HG03066 (cell line): ENCODE data around the gene TRIO.

Experiments used
- ATAC-seq: cut with Tn5 transposase; IDR thresholded peaks from one replicate; pipeline ENCODE4 v1.9.1; 2021; ENCODE audit warnings: low read depth; ENCODE audit not compliant: unreplicated experiment

Gene TRIO

GRCh38 chr5:14310901-14311300 lies 167.8 kb downstream of the TRIO start:
- no peak for ATAC-seq

DNA sequence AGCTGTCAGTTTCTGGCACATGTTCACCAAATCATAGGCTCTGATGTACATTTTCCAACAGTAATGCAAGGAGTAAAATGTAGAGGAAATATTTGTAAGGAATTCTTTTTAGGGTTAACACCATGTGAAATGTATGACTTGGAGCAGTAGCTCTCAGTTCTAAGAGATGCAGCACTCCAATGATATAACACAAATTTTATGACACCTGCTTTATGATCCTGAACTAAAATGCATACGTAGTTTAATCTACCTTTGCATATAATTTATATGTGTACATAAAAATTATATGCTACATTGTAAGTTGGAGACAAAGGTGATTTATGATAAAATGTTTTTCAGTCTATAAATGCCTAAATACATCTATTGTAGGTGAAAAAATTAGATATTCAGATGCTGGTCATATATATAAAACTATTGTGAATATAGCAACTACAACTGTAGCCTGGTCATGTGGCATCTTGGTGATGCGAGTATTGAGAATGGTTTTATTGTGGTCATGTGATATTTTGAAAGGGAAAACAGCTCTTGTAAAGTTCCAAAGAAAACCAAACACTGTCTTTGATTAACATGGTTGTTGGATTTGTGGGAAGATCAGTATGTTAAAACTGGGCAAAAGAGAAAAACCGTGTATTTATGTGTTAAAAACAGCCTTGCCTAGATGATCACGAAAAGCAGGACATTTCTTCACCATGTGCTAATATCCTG lies 171.0 kb downstream of the TRIO start:
- ATAC-seq: no peak

DNA sequence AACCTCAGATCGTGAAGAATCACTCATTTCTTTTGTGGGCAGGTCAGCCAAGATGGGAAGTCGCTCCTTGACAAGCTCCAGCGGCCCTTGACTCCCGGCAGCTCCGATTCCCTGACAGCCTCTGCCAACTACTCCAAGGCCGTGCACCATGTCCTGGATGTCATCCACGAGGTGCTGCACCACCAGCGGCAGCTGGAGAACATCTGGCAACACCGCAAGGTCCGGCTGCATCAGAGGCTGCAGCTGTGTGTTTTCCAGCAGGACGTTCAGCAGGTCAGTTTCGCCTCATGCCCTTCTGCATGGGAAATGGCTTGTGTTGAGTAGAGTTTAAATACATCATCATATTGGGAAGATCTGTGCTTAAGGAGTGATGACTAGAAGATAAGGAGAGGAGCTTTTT lies 173.3 kb downstream of the TRIO start:
- no peak for ATAC-seq

DNA sequence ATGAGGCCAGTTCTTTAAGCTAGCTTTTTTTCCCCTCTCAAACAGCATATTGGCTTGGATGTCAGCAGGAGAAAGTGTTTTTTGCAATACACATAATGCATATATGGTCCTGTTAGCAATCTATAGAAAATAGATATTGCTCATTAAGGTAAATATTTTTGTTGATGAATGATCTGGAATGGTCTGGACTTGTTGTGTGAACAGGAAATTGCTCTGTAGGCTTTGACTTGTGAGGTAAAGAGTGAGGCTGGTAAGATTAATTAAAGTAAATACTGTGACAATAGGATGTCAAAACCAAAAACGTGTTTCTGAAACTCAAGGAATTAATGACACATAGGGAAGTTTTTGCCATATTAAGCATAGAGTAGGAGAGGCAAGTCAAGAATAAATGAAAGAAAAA lies 176.0 kb downstream of the TRIO start:
- no peak for ATAC-seq

DNA sequence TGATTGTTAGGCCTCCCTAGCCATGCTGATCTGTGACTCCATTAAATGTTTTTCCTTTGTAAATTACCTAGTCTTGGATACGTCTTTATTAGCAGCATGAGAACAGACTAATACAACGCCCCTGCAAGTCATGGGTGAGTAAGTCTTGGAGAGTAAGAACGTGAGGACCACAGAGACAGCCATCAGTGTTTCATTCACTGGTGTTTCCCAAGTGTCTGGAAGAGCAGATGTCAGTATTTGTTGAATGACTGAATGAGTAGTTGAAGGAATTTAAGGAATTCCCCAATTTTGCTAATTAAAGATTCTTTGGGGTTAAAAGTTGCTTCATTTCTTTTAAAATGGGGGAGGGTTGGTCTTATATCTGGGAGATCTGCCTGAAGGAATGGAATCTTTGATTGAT lies 178.8 kb downstream of the TRIO start:
- ATAC-seq: no peak

GRCh38 chr5:14322437-14323187 lies 179.5 kb downstream of the TRIO start:
- ATAC-seq: no peak

- no peak for ATAC-seq
Measured at GRCh38 chr5:14323466-14323865, 180.3 kb downstream of the TRIO start.

DNA sequence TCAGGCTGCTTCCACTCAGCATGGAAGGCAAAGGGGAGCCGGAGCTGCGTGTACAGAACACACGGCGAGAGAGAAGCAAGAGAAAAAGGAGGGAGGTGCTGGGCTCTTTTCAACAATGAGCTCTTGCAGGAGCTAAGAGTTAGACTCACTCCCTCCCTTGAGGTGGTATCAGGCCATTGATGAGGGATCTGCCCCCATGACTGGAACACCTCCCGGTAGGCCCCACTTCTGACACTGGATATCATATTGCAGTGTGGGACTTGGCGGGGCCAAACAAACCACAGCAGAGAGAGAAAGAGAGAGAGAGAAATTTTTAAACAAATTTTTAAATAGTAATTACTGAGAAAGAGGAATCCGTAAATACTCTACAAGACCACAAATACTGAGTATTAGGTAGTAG lies 182.2 kb downstream of the TRIO start:
- ATAC-seq: no peak

DNA sequence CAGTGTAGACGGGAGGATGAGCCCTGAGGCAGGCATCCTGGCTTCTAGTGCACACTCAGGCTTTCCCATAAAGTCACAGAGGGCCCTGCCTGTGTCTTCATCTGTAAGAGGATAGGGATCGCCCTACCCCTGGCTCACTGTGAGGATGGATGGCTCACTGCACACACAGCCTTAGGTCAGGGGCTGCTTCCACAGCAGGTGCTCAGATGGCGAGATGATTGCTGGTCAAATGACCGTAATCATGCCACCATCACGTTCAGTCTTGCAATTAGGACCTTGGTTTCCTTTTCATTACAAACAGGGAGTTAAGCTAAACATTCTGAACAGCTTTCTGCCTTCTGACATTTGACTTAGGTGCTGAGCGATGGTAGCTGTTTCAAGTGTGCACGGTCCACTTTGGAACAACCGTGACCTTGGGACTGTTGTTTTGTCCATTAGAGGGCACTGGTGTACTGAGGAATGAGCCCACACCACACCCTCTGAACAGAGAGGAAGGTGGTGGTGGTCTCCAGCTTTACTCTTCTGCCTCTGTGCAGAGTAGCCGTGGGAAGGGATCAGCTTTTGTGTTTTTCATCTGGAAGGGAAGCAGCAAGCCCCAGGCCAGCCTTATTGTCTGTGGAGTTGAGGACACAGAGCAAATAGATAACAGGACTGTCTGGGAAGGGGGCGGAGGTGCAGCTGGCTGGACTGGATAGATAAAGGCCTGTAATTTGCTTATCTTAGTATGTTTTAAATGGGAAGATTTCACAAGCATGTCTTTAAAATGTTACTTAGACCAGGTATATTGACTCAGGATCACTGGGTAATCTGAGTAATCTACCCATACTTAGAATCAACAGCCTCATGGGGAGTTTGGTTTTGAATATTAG lies 183.1 kb downstream of the TRIO start:
- ATAC-seq: no peak

DNA sequence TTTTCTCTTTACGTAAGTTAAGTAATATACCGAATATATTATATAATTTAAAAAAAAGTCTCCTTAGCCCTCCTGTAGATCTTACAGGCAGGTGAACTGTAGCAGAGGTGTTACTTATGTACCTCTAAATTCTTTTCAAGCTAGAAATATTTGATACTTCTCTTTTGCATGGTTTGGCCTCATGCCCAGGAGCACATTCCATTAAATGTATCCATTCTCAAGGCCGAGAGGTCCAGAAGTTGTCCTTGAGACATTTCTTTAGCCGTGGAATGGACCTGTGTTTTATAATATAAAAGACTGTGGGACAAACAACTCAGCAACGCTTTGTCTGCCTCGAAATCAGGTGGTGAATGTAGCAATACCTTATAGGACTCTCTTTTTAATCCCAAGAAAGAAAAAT lies 184.5 kb downstream of the TRIO start:
- no peak for ATAC-seq

GRCh38 chr5:14328144-14328543 lies 185.0 kb downstream of the TRIO start:
- no peak for ATAC-seq

DNA sequence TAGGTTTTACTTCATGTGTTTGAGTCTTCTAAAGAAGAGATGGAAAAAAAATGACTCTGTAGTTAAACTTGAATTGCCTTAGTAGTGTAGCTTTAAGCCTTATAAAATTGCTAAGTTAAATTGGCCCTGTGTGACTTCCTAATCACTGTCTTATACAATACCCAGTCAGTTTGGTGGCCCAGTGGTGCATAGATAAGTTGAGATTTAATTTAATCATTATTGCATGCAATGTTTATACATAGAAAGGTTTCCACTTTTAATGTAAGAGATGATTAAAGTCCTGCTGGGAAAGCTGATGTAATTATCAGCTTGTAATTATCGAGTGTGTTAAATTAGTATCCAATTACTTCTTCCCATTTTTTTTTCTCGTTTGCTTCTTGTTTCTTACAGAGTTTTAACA lies 187.1 kb downstream of the TRIO start:
- ATAC-seq: no peak

- ATAC-seq: no peak
Measured at GRCh38 chr5:14330729-14331385, 187.7 kb downstream of the TRIO start.

DNA sequence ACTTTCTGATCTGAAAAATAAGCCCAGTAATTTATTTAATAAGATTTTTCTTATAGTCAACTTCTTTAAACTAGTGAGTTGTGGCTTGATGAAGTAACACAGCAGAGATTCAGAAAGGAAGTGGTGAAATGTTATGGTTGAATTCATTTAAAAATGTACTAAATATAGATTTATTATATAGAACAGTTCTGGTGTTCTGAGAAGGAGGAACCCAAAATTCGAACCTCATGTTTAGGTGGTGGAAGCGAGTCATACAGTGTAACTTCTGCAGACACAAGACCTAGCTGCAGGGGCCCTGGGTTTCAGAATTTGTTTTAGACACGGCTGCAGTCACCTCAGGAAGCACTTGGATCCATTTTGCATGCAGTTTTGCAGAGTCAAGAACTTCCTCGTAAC lies 188.2 kb downstream of the TRIO start:
- ATAC-seq: peak; percentile 79

- no peak for ATAC-seq
Measured at GRCh38 chr5:14332038-14332631, 189.0 kb downstream of the TRIO start.

DNA sequence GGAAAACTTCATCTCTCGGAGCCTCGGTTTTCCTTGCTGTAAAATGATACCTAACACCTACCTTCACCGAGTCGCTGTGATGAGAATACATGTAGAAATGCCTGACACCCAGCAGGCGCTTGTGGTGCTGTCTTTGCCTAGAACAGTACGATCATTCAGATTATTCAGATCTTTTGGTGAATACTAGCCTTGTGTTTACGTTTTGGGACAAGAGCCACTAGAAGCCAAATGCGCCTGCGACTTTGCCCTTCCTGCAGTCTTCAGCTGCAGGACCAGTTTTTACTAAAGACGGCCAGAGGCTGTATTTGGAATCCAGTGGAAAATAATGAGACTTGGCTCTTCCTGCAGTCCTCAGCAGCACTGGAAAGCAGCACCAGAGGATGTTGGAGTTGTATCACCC lies 189.6 kb downstream of the TRIO start:
- ATAC-seq: no peak

DNA sequence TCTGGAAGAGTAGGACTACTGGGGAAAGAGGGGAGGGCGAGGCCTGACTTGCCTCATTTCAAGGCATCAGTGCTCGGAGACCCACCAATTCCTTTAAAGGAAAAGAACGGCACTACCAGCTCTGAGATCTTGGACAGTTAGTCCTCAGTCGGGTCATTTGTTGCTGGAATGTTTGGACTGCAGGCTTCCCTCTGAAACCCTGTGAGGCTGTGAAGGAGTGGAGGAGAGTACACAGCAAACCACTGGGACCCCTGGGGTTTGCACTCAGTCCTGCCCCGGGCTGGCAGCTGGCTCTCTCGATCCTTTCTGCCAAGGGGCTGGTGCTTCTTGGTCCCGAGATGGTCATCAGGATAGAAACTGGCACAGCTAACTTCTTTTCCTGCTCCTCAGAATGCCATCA lies 194.5 kb downstream of the TRIO start:
- no peak for ATAC-seq

DNA sequence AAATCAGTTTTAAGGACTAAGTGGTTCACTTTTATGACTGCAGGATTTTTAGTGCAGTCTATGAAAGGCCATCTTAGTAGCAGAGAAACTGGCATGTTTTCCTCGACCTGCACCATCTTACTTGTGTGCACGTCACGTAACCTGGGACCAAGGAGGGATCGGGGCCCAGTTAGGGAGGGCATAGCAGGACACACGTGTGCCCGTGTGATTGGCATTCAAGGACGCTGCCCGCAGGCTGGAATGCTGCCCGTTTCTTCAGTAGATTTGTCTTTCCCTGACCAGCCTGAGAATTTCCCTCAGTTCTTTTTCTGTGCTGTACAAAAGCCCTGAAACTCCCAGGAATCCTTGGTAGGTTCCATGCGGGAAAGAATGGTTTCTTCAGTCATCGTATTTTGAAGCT lies 196.3 kb downstream of the TRIO start:
- no peak for ATAC-seq

- ATAC-seq: peak; percentile 13
Measured at GRCh38 chr5:14341571-14342230, 198.6 kb downstream of the TRIO start.

DNA sequence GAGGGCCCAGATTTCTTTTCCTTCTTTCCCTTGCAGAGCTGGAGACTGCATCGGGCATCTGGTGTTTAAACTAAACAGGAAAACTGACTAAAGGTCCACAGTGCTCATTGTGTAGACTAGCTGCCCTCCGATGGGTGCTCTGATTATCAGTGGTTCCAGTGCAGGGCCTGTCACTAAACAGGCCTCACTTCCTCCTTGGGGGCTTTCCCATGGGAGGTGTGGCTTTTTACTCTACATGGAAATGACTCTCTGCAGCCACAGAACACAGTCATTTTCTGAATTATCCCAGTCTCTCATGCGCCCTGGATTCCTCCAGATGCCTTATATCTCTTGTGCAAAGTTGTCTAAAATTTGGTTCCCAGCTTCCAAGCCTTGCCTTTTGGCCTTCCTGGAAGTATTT lies 199.2 kb downstream of the TRIO start:
- ATAC-seq: peak; percentile 75
